GM18517 (cell line): ENCODE results near the gene SNAPIN.
A peak's percentile ranks its signal among the peaks of the same experiment; 100 is the strongest.
"Not testable (repeated sequence)": the region's sequence is repeated elsewhere in the genome, so short reads cannot be mapped to it uniquely, and the experiment has no call there.

Experiments used
- ATAC-seq: cut with Tn5 transposase; IDR thresholded peaks from one replicate; pipeline ENCODE4 v1.9.1; 2021; ENCODE audit warnings: mild to moderate bottlenecking, moderate library complexity; ENCODE audit not compliant: unreplicated experiment

SNAPIN gene

DNA sequence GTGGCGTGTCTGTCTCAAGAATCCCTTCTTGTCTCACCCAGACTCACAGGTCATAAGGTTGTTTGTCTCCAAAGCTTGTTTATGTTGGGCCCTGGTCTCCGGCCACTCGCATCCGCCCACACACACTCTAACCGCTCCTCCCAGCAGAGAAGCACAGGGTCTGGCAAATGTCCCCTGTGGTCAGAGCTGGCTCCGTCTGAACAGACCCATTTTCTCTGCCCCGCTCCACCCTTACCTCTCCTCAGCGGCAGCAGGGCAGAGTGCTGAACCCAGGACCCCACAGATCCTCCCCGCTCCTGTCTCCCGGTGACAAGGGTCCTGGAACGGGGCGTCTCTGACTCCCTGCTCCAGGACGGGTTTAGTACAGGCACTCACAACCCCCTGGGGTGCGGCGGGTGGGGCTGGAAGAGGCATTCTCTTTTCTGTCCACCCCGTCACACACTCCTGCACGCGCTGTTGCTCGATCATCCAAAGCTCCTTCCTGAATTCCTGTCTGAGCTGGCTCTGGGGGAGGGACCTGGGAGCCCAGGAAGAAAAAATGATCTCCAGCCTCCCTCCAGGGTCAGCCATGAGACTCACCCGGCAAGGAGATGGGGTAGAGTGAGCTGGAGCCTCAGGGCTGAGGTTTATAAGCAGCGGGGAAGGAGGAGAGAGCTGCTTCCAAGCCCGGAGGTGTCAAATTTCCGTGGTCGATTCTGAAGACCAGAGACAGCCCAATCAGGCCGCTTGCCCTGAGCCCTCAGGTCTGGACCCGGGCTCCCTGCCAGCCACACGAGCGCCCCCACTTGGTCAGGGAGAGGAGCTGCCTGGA lies 31.4 kb upstream of the SNAPIN start, which contains the start of gene S100A13:
Gene S100A13, minus strand, starts transcription at position 602 of the 811 bp plus-strand sequence. CDS start 1,033 bp downstream, outside the sequence.
- ATAC-seq: no peak

DNA sequence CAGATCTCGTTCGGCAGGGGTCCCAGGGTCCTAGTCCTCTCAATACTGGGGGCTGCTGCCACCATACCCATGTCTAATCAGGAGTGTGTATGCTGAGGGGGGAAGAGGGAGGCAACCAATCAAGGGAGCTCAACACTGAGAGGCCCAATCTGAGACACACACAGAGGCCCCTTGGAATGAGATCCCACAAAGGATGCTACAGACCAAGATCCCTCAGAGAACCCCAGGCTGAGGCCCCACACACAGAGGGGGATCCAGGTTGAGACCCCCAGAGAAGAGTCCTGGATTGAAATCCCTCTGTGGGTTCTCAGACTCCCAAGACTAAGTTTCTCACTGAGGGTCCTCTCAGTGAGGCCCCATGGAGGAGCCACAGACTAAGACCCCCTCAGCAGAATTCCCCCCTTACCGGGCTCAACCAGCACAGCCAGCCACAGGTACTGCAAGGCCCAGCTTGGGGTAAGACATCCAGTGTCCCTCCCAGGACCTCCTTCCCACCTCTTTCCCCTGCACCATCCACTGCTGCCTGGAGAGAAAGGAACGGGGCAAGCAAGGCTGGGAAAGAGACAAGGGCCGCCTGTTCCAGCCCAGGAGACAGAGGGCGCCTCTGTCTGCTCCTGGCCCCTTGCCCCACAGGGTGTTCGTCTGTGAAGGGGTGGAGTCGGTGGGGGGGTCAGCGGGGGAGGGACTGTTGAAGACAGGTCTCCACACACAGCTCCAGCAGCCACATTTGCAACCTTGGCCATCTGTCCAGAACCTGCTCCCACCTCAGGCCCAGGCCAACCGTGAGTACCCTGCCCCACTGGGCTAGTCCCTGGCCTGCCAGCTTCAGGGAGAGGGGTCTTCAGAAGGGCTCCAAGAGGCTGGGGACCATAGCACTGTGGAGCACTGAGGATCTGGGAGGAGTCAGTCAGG lies 30.5 kb upstream of the SNAPIN start, which contains the start of gene S100A1:
Gene S100A1, plus strand, starts transcription at position 720 of the 912 bp plus-strand sequence. CDS start 2,088 bp downstream, outside the sequence.
- no peak for ATAC-seq

DNA sequence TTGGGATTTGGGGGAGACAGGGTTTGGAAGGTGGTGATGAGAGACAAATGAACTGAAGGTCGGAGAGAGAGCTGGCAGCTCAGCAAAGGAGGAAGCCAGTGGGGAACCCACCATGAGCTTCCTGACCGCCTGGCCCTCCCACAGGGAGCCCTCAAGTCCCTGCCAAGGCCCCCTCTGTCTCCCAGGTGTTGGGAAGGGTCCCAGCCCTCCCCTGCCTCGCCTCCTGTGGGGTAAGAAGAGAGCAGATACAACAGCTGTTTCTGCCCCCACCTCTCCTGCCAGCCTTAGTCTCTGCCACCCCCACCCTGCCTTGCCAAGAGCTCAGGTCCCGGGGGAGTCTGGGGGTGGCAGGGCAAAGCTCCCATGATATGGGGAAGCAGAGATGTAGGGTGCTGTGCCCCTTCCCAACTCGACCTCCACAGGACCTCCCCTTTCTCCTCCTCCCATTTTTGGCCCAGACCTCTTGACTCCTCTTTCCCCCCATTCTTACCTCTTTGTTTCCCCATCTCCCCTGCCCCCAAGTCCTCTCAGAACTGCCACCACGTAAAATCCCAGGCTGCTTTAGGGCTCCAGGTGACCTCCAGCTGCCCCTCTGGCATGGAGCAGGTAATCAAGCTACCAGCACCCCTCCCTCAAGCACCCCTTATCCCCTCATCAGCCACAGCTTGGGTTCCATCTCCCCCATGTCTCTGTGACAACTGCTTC lies 29.7 kb upstream of the SNAPIN start:
- no peak for ATAC-seq

GRCh38 chr1:153629343-153629665 lies 29.2 kb upstream of the SNAPIN start:
- no peak for ATAC-seq

GRCh38 chr1:153629971-153630370 lies 28.5 kb upstream of the SNAPIN start:
- no peak for ATAC-seq

- ATAC-seq: no peak
Measured at GRCh38 chr1:153630384-153630783, 28.1 kb upstream of the SNAPIN start.

- ATAC-seq: no peak
Measured at GRCh38 chr1:153631047-153632022, 27.2 kb upstream of the SNAPIN start.

- no peak for ATAC-seq
Measured at GRCh38 chr1:153633161-153633753, 25.2 kb upstream of the SNAPIN start.

DNA sequence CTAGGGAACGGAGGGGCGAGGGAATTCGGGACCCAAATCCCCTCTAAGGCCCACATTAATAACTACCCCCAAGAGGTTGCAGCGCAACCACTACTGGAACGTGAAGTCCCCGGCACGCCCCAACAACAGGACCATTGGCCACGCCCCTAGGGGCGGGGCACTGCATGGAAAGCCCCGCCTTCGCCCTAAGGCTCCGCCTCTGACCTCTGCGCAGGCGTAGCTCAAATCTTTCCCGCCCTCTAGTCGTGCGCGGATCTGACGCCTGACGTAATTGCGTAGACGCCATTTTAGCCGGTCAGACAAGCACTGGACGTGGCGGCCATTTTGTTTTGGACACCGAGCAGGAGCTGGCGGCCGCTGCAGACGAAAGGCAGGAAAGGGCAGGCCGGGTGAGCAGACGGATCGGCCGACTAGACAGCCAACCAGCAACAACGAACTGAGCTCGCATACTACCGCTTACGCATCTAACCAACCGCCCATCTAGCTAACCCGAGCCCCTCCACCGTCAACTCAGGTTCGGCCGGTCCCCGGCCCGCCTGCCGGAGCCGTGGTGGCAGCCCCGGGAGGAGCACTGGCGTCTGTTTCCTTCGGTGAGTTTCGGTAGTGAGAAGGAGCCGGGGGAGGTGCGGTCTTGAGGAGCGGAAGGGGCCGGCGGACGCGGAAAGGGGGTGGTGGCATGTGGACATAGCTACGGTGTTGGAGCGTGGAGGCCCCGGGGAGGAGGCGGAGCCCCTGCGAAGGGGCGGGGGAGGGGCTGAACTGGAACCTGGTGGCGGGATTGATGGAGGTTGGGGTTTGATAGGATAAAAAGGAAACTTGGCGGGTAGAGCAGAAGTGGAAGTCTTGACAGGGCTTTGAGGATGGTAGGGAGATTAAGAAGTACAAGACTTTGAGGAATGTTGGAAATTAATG lies 24.5 kb upstream of the SNAPIN start, which contains the start of gene CHTOP:
Gene CHTOP, plus strand, starts transcription at position 313 of the 912 bp plus-strand sequence. CDS start 2,523 bp downstream, outside the sequence.
- ATAC-seq: peak; percentile 90

DNA sequence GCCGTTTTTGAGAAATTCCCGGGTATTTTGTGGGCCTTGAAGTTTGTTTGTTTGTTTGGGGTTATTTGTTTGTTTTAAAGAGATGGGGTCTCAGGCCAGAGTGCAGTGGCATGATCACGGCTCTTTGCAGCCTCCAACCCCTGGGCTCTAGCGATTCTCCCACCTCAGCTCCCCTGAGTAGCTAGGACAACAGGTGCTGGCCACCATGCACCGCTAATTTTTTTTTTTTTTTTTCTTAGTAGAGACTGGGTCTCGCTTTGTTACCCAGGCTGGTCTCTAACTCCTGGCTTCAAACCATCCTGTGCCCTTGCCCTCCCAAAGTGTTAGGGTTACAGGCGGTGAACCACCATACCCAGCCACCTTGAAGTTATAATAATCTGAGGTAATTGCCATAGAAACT lies 22.6 kb upstream of the SNAPIN start:
- ATAC-seq: no peak

GRCh38 chr1:153636312-153636711 lies 22.2 kb upstream of the SNAPIN start:
- no peak for ATAC-seq

- no peak for ATAC-seq
Measured at GRCh38 chr1:153638261-153638660, 20.2 kb upstream of the SNAPIN start.

GRCh38 chr1:153639280-153639679 lies 19.2 kb upstream of the SNAPIN start:
- ATAC-seq: no peak

DNA sequence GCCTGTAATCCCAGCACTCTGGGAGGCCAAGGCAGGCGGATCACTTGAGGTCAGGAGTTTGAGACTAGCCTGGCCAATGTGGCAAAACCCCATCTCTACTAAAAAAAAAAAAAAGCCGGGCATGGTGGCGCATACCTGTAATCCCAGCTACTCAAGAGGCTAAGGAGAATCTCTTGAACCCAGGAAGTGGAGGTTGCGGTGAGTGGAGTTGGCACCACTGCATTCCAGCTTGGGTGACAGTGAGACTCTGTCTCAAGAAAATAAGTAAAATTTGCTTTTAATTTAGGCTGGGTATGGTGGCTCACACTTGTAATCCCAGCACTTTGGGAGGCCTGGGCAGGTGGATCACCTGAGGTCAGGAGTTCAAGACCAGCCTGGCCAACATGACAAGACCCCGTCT lies 18.3 kb upstream of the SNAPIN start:
- ATAC-seq: not testable (repeated sequence)

- ATAC-seq: no peak
Measured at GRCh38 chr1:153640861-153641260, 17.6 kb upstream of the SNAPIN start.

- no peak for ATAC-seq
Measured at GRCh38 chr1:153642161-153642560, 16.3 kb upstream of the SNAPIN start.

- no peak for ATAC-seq
Measured at GRCh38 chr1:153643100-153643499, 15.4 kb upstream of the SNAPIN start.

- ATAC-seq: no peak
Measured at GRCh38 chr1:153643816-153644215, 14.7 kb upstream of the SNAPIN start.
